BE2C (cell line): Measurements from ENCODE around the gene CLMP.

Experiments used
- DNase-seq: peaks from one replicate; pipeline ENCODE4 v3.0.0-alpha.2; 2020
- H3K27me3 ChIP-seq: fragments of 250-450 bp; sonication (Bioruptor Pico); 2 replicates; pipeline ENCODE4 v1.5.1; 2020; ENCODE audit warnings: mild to moderate bottlenecking
- H3K36me3 ChIP-seq: fragments of 250-450 bp; sonication (Bioruptor Pico); 2 replicates; pipeline ENCODE4 v1.5.1; 2020; ENCODE audit warnings: mild to moderate bottlenecking
- H3K4me1 ChIP-seq: fragments of 250-450 bp; sonication (Bioruptor Pico); 2 replicates; pipeline ENCODE4 v1.5.1; 2020
- H3K4me3 ChIP-seq: 2 replicates; pipeline ENCODE4 v1.5.1; 2011; ENCODE audit warnings: low read depth, low read length
- H3K9me3 ChIP-seq: fragments of 250-450 bp; sonication (Bioruptor Pico); 2 replicates; pipeline ENCODE4 v1.5.1; 2020
- TF ChIP-seq, protein P1 (sequence below): IDR thresholded peaks from 2 replicates; pipeline ENCODE4 v1.5.1; 2012; ENCODE audit warnings: mild to moderate bottlenecking, low read depth, low read length

CLMP gene

DNA sequence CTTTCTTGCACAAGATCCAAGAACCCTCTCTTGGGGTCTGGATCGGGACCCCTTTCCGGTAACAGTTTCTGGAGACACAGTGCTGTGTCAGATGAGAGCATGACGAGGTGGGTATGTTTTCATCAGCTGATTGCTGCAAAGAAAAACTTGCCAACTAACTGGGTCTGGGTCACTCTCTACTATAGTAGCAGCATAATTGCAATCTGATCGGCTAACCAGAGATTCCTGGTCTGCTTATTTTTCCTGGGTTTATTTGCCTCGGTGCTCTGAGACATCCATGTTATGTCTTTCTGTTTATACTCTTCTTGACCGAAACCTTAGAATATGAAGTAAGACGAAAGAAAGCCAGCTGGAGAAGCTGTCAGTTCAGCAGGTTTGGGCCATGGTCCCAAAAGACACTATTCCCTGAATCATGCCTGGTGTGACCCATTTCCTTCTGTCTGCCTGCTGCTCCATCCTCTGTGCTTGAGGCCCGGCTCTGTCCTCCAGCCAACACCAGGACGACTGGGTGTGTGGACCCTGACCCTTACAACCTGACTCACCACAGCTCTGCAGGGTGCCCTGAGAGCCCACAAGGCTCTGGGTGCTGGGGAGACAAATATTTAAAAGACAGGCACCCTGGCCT is 24.1 kb upstream of the CLMP start:
- TF ChIP-seq, protein P1, sequence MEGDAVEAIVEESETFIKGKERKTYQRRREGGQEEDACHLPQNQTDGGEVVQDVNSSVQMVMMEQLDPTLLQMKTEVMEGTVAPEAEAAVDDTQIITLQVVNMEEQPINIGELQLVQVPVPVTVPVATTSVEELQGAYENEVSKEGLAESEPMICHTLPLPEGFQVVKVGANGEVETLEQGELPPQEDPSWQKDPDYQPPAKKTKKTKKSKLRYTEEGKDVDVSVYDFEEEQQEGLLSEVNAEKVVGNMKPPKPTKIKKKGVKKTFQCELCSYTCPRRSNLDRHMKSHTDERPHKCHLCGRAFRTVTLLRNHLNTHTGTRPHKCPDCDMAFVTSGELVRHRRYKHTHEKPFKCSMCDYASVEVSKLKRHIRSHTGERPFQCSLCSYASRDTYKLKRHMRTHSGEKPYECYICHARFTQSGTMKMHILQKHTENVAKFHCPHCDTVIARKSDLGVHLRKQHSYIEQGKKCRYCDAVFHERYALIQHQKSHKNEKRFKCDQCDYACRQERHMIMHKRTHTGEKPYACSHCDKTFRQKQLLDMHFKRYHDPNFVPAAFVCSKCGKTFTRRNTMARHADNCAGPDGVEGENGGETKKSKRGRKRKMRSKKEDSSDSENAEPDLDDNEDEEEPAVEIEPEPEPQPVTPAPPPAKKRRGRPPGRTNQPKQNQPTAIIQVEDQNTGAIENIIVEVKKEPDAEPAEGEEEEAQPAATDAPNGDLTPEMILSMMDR = no peak
- H3K36me3 ChIP-seq = no peaks in the 10 kb centered on the region
- no peaks in the 10 kb centered on the region for H3K27me3 ChIP-seq
- no peaks in the 10 kb centered on the region for H3K9me3 ChIP-seq
- no peaks in the 10 kb centered on the region for H3K4me1 ChIP-seq
- H3K4me3 ChIP-seq = no peak overlapping the region
- DNase-seq = no peak

DNA sequence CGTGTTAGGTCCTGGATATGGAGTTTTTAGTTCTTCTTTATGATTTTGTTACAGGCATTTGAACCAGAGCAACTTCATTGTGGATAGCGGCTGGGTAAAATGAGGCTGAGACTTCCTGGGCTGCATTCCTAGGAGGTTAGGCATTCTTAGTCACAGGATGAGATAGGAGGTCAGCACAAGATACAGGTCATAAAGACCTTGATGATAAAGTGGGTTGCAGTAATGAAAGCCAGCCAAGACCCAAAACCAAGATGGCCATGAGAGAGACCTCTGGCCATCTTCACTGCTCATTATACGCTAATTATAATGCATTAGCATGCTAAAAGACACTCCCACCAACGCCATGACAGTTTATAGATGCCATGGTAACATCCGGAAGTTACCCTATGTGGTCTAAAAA is 23.4 kb upstream of the CLMP start:
- Histone ChIP-seq H3K4me3 (no peak overlapping the region), H3K36me3 (no peaks in the 10 kb centered on the region), H3K9me3 (no peaks in the 10 kb centered on the region), H3K27me3 (no peaks in the 10 kb centered on the region), H3K4me1 (peaks cover 2% of the 10 kb centered on the region; the same call in 1 of the 2 replicates)
- DNase-seq = no peak
- TF ChIP-seq, protein P1 = no peak

- TF ChIP-seq, protein P1 = no peak
- Histone ChIP-seq H3K36me3 (no peaks in the 10 kb centered on the region), H3K4me3 (no peak overlapping the region), H3K4me1 (peaks cover 2% of the 10 kb centered on the region; the same call in 1 of the 2 replicates), H3K27me3 (no peaks in the 10 kb centered on the region), H3K9me3 (no peaks in the 10 kb centered on the region)
- DNase-seq = no peak
Observed at GRCh38 chr11:123217897-123218296, 22.8 kb upstream of the CLMP start.

DNA sequence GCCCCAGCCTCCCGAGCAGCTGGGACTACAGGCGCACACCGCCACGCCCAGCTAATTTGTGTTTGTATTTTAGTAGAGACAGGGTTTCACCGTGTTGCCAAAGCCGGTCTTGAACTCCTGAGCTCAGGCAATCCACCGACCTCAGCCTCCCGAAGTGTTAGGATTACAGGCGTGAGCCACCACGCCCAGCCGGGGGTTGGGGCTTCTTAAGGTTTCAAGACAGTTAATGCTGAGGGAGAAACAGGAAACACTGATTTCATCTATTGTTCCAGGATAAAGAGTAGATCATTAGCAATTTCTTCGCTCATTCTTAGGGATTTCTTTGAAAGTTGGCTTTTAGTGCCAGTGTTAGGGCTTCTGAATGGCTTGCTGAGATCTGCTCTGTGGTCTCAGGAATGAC is 21.2 kb upstream of the CLMP start:
- no peak overlapping the region for H3K4me3 ChIP-seq
- H3K27me3 ChIP-seq = no peaks in the 10 kb centered on the region
- no peaks in the 10 kb centered on the region for H3K9me3 ChIP-seq
- H3K36me3 ChIP-seq = no peaks in the 10 kb centered on the region
- peaks cover 7% of the 10 kb centered on the region for H3K4me1 ChIP-seq
- TF ChIP-seq, protein P1 = no peak
- no peak for DNase-seq

GRCh38 chr11:123214940-123215339 is 19.9 kb upstream of the CLMP start:
- no peak for DNase-seq
- TF ChIP-seq, protein P1 = no peak
- H3K4me3 ChIP-seq = no peak overlapping the region
- H3K9me3 ChIP-seq = no peaks in the 10 kb centered on the region
- peaks cover 11% of the 10 kb centered on the region for H3K4me1 ChIP-seq
- no peaks in the 10 kb centered on the region for H3K36me3 ChIP-seq
- H3K27me3 ChIP-seq = no peaks in the 10 kb centered on the region

DNA sequence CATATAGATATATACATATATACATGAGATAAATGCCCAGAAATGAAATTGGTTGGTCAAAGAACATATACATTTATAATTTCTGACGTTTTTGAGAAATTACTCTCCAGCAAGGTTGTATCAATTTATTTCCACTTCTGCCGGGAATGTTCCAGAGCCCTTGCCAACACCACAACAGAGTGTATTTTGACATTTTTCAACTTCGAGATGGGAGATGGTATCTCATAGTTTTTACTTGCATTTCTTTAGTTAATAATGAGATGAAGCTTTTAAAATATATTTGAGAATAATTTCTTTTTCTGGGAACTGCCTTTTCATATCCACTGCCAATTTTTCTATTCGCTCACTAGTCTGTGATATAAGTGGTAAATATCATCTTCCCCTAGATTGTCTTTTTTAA is 19.3 kb upstream of the CLMP start:
- no peak for DNase-seq
- Histone ChIP-seq H3K4me3 (no peak overlapping the region), H3K9me3 (no peaks in the 10 kb centered on the region), H3K36me3 (no peaks in the 10 kb centered on the region), H3K27me3 (no peaks in the 10 kb centered on the region), H3K4me1 (peaks cover 11% of the 10 kb centered on the region)
- TF ChIP-seq, protein P1 = no peak
